Endothelial cell (in vitro differentiated cells): Measurements from ENCODE around the gene NOXA1. TPM values are rescaled to one million over a fixed set of nuclear protein-coding genes. Genes with fewer than 3 reads are reported as not detected.

Experiments used
- DNase-seq: peaks from one replicate; pipeline ENCODE4 v3.0.0; 2021; ENCODE audit warnings: low spot score
- H3K27ac Mint-ChIP-seq: one replicate; pipeline ENCODE4 v1.8.0; 2021; ENCODE audit warnings: mixed read lengths, inconsistent platforms; ENCODE audit not compliant: unreplicated experiment
- H3K27me3 Mint-ChIP-seq: one replicate; pipeline ENCODE4 v1.8.0; 2021; ENCODE audit warnings: mild to moderate bottlenecking, moderate library complexity, mixed read lengths, inconsistent platforms; ENCODE audit not compliant: unreplicated experiment
- H3K36me3 Mint-ChIP-seq: one replicate; pipeline ENCODE4 v1.8.0; 2021; ENCODE audit warnings: mild to moderate bottlenecking, low read depth, mixed read lengths, inconsistent platforms; ENCODE audit not compliant: unreplicated experiment
- H3K4me1 Mint-ChIP-seq: one replicate; pipeline ENCODE4 v1.8.0; 2021; ENCODE audit warnings: mild to moderate bottlenecking, mixed read lengths, inconsistent platforms; ENCODE audit not compliant: unreplicated experiment
- H3K4me3 Mint-ChIP-seq: one replicate; pipeline ENCODE4 v1.8.0; 2021; ENCODE audit warnings: mild to moderate bottlenecking, mixed read lengths, inconsistent platforms; ENCODE audit not compliant: unreplicated experiment
- H3K9me3 Mint-ChIP-seq: one replicate; pipeline ENCODE4 v1.8.0; 2021; ENCODE audit warnings: mixed read lengths, inconsistent platforms; ENCODE audit not compliant: unreplicated experiment
- CTCF ChIP-seq: fragments of 200-600 bp; sonication (generic); IDR thresholded peaks from one replicate; pipeline ENCODE4 v1.5.0; 2021; ENCODE audit warnings: antibody characterized with exemption; ENCODE audit not compliant: unreplicated experiment
- total RNA-seq: library from RNA; stranded (reverse); fragmentation: NEBNext Ultra II Directional; extraction: Animal tissue kit (Norgen Biotek cat#: 25700); gene quantifications from one replicate; pipeline ENCODE4 v1.2.1, GENCODE V29; 2021; ENCODE audit not compliant: unreplicated experiment

Gene NOXA1
- total RNA-seq, 1 donor from 2014 or later: 0.36 TPM

- Mint-ChIP-seq H3K27me3 (peaks cover 3% of the 10 kb centered on the region), H3K27ac (no peak overlapping the region), H3K4me1 (no peaks in the 10 kb centered on the region), H3K9me3 (no peaks in the 10 kb centered on the region), H3K4me3 (peak overlapping the region; percentile 31), H3K36me3 (no peaks in the 10 kb centered on the region)
- TF ChIP-seq CTCF: no peak
- peak; percentile 27 for DNase-seq
Observed at GRCh38 chr9:137454597-137455358, 31.6 kb downstream of the NOXA1 start.

DNA sequence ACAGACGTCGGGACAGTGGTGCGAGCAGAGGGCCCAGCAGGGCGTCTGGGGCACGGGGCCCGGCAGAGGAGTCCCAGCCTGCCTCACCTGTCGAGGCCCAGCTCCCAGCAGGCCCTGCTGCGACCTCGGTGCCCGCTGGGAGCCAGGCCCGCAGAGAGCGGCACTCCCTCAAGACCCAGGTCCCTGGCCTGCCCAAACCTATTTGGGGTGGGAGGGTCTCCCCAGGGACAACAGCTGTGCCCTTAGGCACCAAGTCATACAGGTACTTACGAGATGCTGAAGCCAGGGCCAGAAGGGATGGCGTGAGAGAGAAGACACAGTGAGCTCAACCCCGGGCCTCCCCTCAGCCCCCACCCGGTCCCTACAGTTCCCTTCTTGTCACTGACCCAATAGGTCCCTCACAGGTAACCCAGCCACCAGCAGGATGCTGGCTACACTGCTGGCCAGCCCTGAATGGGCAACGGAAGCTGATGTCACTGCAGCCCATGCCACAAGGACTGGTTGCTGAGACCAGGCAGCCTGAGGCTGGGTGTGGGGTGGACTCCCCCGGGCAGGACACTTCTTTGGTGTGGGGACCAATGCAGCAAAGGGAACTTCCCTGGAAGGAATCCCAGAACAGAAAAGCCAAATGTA is 32.3 kb downstream of the NOXA1 start:
- no peak for TF ChIP-seq CTCF
- Mint-ChIP-seq H3K4me1 (no peaks in the 10 kb centered on the region), H3K27me3 (peaks cover 3% of the 10 kb centered on the region), H3K4me3 (no peak overlapping the region), H3K9me3 (no peaks in the 10 kb centered on the region), H3K27ac (no peak overlapping the region), H3K36me3 (no peaks in the 10 kb centered on the region)
- DNase-seq: peak; percentile 4

DNA sequence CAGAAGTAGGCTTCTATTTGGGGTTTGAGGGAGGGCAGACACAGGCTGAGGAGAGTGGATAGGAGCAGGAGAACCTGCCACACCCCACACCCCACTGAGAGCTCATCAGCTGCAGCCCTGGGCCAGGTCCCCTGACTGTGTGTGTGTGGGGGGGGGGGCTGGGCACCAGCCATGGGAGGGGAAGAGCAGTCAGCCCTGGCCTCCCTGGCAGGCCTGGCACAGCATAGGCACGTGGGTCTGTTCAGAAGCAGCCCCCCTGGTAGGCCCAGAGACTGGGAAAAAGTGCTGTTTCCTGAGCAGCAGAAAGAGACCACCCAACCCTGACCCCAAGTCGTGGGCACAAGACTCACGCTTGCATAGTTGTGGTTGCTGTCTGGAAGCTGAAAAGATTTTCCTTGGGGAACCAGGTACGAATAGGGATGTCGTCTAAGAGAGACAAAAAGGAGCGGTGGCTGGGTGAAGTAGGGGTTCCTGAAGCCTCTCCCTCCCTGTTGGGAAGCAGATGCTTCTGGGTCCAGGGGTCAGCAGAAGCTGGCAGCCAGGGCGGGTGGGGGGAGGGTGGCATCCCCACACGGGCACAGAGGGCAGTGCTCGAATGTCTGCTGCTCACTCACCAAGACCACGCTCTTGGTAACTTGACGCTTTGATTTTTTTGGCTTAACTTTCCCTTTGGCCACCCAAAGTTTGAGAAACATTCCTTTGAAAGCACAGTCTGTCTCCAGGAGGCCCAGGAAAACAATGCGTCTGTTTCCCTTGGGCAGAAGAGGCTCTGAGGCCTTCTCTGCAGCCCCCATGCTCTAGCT is 33.1 kb downstream of the NOXA1 start:
- Mint-ChIP-seq H3K9me3 (no peaks in the 10 kb centered on the region), H3K4me3 (peak overlapping the region; percentile 60), H3K36me3 (no peaks in the 10 kb centered on the region), H3K27ac (no peak overlapping the region), H3K27me3 (peaks cover 3% of the 10 kb centered on the region), H3K4me1 (no peaks in the 10 kb centered on the region)
- DNase-seq: no peak
- no peak for TF ChIP-seq CTCF

GRCh38 chr9:137456864-137457405 is 33.7 kb downstream of the NOXA1 start:
- Mint-ChIP-seq H3K4me1 (no peaks in the 10 kb centered on the region), H3K27me3 (peaks cover 3% of the 10 kb centered on the region), H3K4me3 (no peak overlapping the region), H3K9me3 (no peaks in the 10 kb centered on the region), H3K27ac (no peak overlapping the region), H3K36me3 (no peaks in the 10 kb centered on the region)
- no peak for DNase-seq
- no peak for TF ChIP-seq CTCF
